Heart right ventricle (tissue), 16 donors: ENCODE results near the gene FREM1. TPM values are rescaled to one million over a fixed set of nuclear protein-coding genes. Genes with fewer than 3 reads are reported as not detected.

Source experiments
- ATAC-seq, 8 donors: fragments of 200-7000 bp; cut with Tn5 transposase; one replicate each; pipeline ENCODE4 v1.9.1; 2020; ENCODE audit warnings: mild to moderate bottlenecking in 8 of 8, moderate library complexity in 8 of 8, moderate number of reproducible peaks in 1 of 8
- DNase-seq, 2 donors: peaks; one replicate each; pipeline ENCODE4 v3.0.0-alpha.2; 2020
- H3K27ac ChIP-seq, 10 donors: fragments of 200-600 bp; sonication (generic) in 2 of 10; one replicate each; pipeline versions ENCODE4 v1.5.0 to v1.8.0; 2020 to 2022; ENCODE audit warnings: mild to moderate bottlenecking in 3 of 10
- H3K27me3 ChIP-seq, 7 donors: fragments of 200-600 bp; one replicate each; pipeline ENCODE4 v1.8.0; 2021 to 2022; ENCODE audit warnings: mild to moderate bottlenecking in 2 of 7
- H3K36me3 ChIP-seq, 9 donors: fragments of 200-600 bp; sonication (generic) in 1 of 9; one replicate each; pipeline versions ENCODE4 v1.5.0 to v1.8.0; 2020 to 2022; ENCODE audit warnings: mild to moderate bottlenecking in 2 of 9
- H3K4me1 ChIP-seq, 9 donors: fragments of 200-600 bp; sonication (generic) in 1 of 9; one replicate each; pipeline versions ENCODE4 v1.5.0 to v1.8.0; 2020 to 2022; ENCODE audit warnings: mild to moderate bottlenecking in 4 of 9
- H3K4me3 ChIP-seq, 10 donors: fragments of 200-600 bp; sonication (generic) in 2 of 10; one replicate each; pipeline versions ENCODE4 v1.5.0 to v1.8.0; 2020 to 2022; ENCODE audit warnings: mild to moderate bottlenecking in 7 of 10, moderate library complexity in 2 of 10
- H3K9me3 ChIP-seq, 11 donors: fragments of 200-600 bp in 10 of 11; sonication (generic) in 2 of 11; one replicate each; pipeline versions ENCODE4 v1.5.0 to v1.8.0; 2013 to 2022; ENCODE audit warnings: mild to moderate bottlenecking in 2 of 11, control low read depth in 1 of 11, moderate library complexity in 1 of 11
- CTCF ChIP-seq, 9 donors: fragments of 200-600 bp; sonication (generic) in 2 of 9; IDR thresholded peaks; one replicate each; pipeline versions ENCODE4 v1.5.0 to v1.8.0; 2021 to 2022; ENCODE audit warnings: antibody characterized with exemption in 9 of 9, mild to moderate bottlenecking in 5 of 9, moderate library complexity in 1 of 9
- WGBS, 2 donors: extraction: QIAGEN DNeasy Blood & Tissue Kit; methylation state at CpG; one replicate each; pipeline ENCODE4 v1.1.7; 2013; ENCODE audit warnings: inconsistent platforms in 1 of 2; 5-methylcytosine and 5-hydroxymethylcytosine counted together
- intact Hi-C, 10 donors: fragments of 100-400 bp; cut with DNase I; formaldehyde crosslinking; loops; one replicate each; pipeline versions ENCODE4 v1.11.1 to v1.14.2; 2022
- polyA plus RNA-seq, 2 donors: library from polyadenylated mRNA; stranded (reverse); fragments of 200-250 nt; gene quantifications; one replicate each; pipeline ENCODE4 v1.2.3, GENCODE V29; 2013
- total RNA-seq, 10 donors: library from RNA; stranded (reverse); fragmentation: NEBNext Ultra II Directional in 3 of 10; extraction: Animal tissue kit (Norgen Biotek cat#: 25700) in 3 of 10; gene quantifications; one replicate each; pipeline versions ENCODE4 v1.2.1 to v1.2.4, GENCODE V29; 2021 to 2023
- donor health status: Arrhythmogenic right ventricular cardiomyopathy.
- donor health status: ischemic (EF 13 %, LVEDD 7.1; RV severe dilation, severe dysfunction).
- donor health status: healthy with polysubstance abuse.
- donor health status: DM: no; HTN: yes; CAD: no.
- donor health status: DM: no; HTN: no; CAD: no.
- donor health status: ischemic (EF 25% LVEDD 6.9; RV normal size, moderate dysfunction).
- donor health status: ischemic (EF 25% LVEDD 5.7; RV mildly dilated, moderate dysfunction).
- donor health status: healthy.
- donor health status: DM: yes; HTN: yes; CAD: no.
- donor health status: Ischemic cardiomyopathy.
- donor health status: ischemic (EF 35%, LVEDD 5.7; RV mildly dilated, moderate dysfunction).
- donor health status: nonischemic (EF 11% LVEDD 7.7; RV severe dilation, severe dysfunction).
- donor health status: DM: yes; HTN: yes; CAD: no.
- donor health status: PGD.
- donor health status: ischemic (EF 29% LVEDD 5.4; RV normal size, mild dysfunction).
- donor health status: nonischemic (EF 23%, LVEDD 6.1; RV moderate dilation, normal function).

FREM1 gene
- total and polyA plus RNA-seq, 12 donors, result 0.59 to 5.9 (median 3.1) TPM

GRCh38 chr9:14778565-14778964 is 131.7 kb downstream of the FREM1 start:
- Histone ChIP-seq H3K9me3 (no peaks in the 10 kb centered on the region), H3K4me1 (peaks cover 0 to 16% (median 0%) of the 10 kb centered on the region in 9 donors), H3K27ac (no peak overlapping the region), H3K27me3 (no peaks in the 10 kb centered on the region), H3K36me3 (peaks cover 0 to 6% (median 0%) of the 10 kb centered on the region in 9 donors), H3K4me3 (no peak overlapping the region)
- WGBS, 2 donors, result 75 to 89% methylated on average over 6 of the region's 6 CpGs
- DNase-seq, result no peak
- ATAC-seq, result no peak
- TF ChIP-seq CTCF (IDR thresholded peaks at IDR 0.05), result no peak
- intact Hi-C loops, result loop anchor here in 1 of 10 donors (10.0 kb wide), 1 partner anchor 164 kb away; no protein-coding TSS in a partner anchor

GRCh38 chr9:14775917-14776316 is 134.3 kb downstream of the FREM1 start:
- H3K27ac ChIP-seq, result no peak overlapping the region
- WGBS, 2 donors, result 89 to 97% methylated on average over 7 of the region's 7 CpGs
- H3K4me1 ChIP-seq, result peaks cover 0 to 16% (median 0%) of the 10 kb centered on the region in 9 donors
- no peak for ATAC-seq
- H3K9me3 ChIP-seq, result no peaks in the 10 kb centered on the region
- H3K36me3 ChIP-seq, result no peaks in the 10 kb centered on the region
- intact Hi-C loops, result loop anchor here in 1 of 10 donors (10.0 kb wide), 1 partner anchor 161 kb away; no protein-coding TSS in a partner anchor
- no peak for DNase-seq
- no peak for TF ChIP-seq CTCF (IDR thresholded peaks at IDR 0.05)
- H3K4me3 ChIP-seq, result no peak overlapping the region
- no peaks in the 10 kb centered on the region for H3K27me3 ChIP-seq

- Histone ChIP-seq H3K27ac (no peak overlapping the region), H3K4me1 (peaks cover 0 to 8% (median 0%) of the 10 kb centered on the region in 9 donors), H3K9me3 (no peaks in the 10 kb centered on the region), H3K27me3 (peaks cover 0 to 3% (median 0%) of the 10 kb centered on the region in 7 donors), H3K36me3 (no peaks in the 10 kb centered on the region), H3K4me3 (no peak overlapping the region)
- DNase-seq (no peak), ATAC-seq (no peak)
- no peak for TF ChIP-seq CTCF (IDR thresholded peaks at IDR 0.05)
- intact Hi-C loops, result loop anchor here in 1 of 10 donors (10.0 kb wide), 1 partner anchor 156 kb away; no protein-coding TSS in a partner anchor
- 78 to 79% methylated on average over 7 of the region's 7 CpGs for WGBS, 2 donors
Observed at GRCh38 chr9:14770592-14770991, 139.6 kb downstream of the FREM1 start.

- no peak for DNase-seq
- Histone ChIP-seq H3K27ac (no peak overlapping the region), H3K4me1 (peaks cover 0 to 8% (median 0%) of the 10 kb centered on the region in 9 donors), H3K9me3 (no peaks in the 10 kb centered on the region), H3K27me3 (peaks cover 0 to 5% (median 0%) of the 10 kb centered on the region in 7 donors), H3K36me3 (no peaks in the 10 kb centered on the region), H3K4me3 (no peak overlapping the region)
- peak in 5 of 9 donors; percentile 14 to 46 (median 36) for TF ChIP-seq CTCF (IDR thresholded peaks at IDR 0.05)
- ATAC-seq, result peak in 3 of 8 donors; percentile 42 to 66 (median 65)
- intact Hi-C loops, result loop anchor here in 9 of 10 donors (2.0 to 10.0 kb wide), 8 partner anchors 144 to 1734 kb away; no protein-coding TSS in a partner anchor
- 24 to 32% methylated on average over 3 of the region's 3 CpGs for WGBS, 2 donors
Observed at GRCh38 chr9:14769230-14769571, 141.0 kb downstream of the FREM1 start.
